OCI-LY1 (cell line): ENCODE measurements around the gene ZFP92.

Experiments
- EZH2 ChIP-seq: fragments of 200-600 bp; sonication (generic), shearing (Covaris generic); IDR thresholded peaks from 2 replicates; pipeline ENCODE4 v1.8.0; 2017; ENCODE audit warnings: borderline replicate concordance, mixed run types, mild to moderate bottlenecking, antibody characterized with exemption, low read length, moderate library complexity, mixed read lengths
- TF ChIP-seq, protein P1 (sequence below): fragments of 200-600 bp; sonication (generic), shearing (Covaris generic); IDR thresholded peaks from 2 replicates; pipeline ENCODE4 v1.5.1; 2017; ENCODE audit warnings: mild to moderate bottlenecking, antibody characterized with exemption, low read length, moderate library complexity, mixed read lengths

DNA sequence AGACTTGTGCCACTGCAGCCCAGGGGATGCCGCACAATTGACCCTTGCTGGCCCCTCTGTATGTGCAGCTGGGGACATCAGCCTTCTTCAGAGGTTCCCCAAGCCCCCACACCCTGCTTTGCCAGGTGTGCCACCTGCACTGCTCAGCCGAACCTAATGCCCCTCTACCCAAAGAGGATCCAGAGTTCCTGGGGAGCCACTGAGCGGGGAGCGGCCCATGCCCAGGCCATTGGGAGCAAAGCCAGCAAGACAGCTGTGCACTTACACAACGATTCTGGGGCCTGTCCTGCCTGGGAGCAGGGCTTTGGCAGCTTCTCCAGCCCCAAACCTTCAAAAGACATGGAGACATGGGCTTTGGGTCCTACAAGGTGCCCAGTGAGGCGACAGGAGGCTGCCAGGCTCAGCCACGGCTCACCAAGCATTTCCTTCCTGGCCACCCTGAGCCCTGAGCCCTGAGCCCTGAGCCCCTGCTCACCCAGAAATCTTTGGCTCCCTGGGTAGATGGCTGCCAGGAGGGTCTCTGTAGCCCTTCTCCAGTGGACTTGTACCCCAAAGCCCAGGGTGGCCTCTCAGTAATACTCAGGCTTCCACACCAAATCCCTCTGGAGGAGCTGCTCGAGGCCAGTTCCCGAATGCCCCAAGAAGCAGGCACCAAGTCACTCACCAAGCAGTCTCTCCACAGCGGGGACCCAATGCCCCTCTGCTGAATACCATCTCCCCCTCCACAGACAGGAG lies 23.1 kb upstream of the ZFP92 start:
- TF ChIP-seq, protein P1, sequence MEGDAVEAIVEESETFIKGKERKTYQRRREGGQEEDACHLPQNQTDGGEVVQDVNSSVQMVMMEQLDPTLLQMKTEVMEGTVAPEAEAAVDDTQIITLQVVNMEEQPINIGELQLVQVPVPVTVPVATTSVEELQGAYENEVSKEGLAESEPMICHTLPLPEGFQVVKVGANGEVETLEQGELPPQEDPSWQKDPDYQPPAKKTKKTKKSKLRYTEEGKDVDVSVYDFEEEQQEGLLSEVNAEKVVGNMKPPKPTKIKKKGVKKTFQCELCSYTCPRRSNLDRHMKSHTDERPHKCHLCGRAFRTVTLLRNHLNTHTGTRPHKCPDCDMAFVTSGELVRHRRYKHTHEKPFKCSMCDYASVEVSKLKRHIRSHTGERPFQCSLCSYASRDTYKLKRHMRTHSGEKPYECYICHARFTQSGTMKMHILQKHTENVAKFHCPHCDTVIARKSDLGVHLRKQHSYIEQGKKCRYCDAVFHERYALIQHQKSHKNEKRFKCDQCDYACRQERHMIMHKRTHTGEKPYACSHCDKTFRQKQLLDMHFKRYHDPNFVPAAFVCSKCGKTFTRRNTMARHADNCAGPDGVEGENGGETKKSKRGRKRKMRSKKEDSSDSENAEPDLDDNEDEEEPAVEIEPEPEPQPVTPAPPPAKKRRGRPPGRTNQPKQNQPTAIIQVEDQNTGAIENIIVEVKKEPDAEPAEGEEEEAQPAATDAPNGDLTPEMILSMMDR = no peak
- TF ChIP-seq EZH2 = no peak
